Hindlimb muscle (tissue), 1 donor: ENCODE measurements around the gene HSD17B11. TPM values are rescaled to one million over a fixed set of nuclear protein-coding genes. Genes with fewer than 3 reads are reported as not detected.
"Not testable (repeated sequence)": the region's sequence is repeated elsewhere in the genome, so short reads cannot be mapped to it uniquely, and the experiment has no call there.

ENCODE experiments used
- DNase-seq: peaks from one replicate; pipeline ENCODE4 v3.0.0-alpha.2; 2013
- polyA plus RNA-seq: library from polyadenylated mRNA; unstranded; fragments of 120-200 nt; gene quantifications from one replicate; pipeline ENCODE4 v1.2.1, GENCODE V29; 2013; ENCODE audit not compliant: insufficient read length

Gene HSD17B11
- 18.9 TPM for polyA plus RNA-seq

DNA sequence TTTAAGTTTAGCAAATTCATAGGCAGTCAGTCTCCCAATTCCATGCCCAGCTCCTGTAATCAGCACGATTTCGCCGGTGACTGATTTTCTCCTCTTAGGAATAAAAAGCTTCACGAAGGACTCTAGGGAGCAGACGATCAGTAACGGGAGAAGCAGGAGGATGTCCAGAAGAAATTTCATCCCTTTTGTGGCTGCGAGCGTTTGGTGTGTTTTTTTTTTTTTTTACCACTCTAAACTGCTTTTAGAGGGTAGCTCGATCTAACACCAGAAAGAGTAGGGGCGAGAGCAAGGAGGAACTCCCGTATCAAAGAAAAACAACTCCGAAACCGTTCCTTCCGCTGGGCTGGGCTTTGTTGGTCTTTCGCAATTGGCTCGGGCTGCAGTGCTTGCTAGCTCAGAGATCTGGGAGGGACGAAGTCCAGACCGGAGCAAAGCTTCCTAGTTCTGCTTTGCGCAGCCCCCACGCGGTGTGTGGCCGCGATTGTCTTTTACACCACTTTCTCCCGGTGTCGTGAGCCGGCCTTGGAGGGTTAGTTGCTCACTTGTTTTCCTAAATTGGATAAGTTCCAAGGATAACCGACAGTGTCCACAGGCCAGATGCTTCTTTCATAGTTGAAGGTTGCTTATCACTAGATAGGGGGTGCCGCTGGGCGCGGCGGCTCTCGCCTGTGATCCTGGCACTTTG is at the start of gene HSD17B11:
HSD17B11 (minus strand) TSS at position 298 of the 685 bp plus-strand sequence; CDS start at position 180, 118 bp downstream.
- DNase-seq = peak; percentile 93

DNA sequence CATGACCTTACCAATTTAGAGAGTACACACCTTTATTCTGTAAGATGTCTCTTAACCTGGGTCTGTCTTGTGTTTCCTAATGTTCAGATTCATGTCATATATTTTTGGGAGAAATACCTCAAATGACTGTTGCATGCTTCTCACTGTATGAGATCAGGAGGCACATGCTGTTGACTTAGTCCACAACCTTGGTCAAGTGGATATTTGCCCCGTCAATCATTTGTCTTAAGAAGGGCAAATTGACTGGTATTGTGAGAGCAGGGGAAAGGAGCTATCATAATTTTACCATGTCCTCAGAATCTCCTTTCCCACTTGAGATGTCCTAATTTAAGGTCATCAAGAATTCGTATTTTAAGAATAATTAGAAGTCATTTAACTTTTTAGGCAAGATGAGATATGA is 42.4 kb upstream of the HSD17B11 start:
- no peak for DNase-seq

DNA sequence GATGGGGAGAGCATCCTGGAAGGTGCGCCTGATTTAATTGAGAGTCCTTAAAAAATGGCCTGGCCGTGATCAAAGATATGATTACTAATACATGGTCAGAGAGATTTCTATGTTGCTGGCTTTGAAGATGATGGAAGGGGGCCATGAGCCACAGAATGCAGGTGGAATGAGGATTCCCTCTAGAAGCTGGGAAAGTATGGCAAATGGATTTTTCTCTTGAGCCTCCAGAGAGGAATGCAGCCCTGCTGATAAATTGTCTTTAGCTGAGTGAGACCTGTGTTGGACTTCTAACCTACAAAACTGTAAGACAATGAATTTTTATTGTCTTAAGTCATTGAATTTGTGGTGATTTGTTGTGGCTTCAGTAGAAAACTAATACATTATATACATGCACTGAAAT is 39.0 kb upstream of the HSD17B11 start:
- DNase-seq = no peak

- DNase-seq = no peak
Observed at GRCh38 chr4:87428979-87429378, 38.0 kb upstream of the HSD17B11 start.

DNA sequence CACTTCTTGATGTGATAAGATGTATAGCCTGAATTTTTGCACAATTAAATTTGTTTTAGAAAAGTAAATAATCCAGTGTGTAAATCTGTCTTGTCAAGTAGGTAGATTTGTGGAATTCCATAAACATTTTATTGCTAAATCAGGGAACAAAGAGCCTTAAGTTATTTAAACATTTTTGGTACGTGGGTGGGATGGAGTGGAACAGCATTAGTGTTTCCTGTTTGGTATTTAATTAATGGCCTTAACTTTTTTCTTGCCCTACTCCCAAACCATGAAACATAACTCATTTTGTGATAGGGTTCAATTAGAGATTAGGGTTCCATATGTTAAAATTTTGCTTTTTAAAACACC is 36.5 kb upstream of the HSD17B11 start:
- no peak for DNase-seq

DNA sequence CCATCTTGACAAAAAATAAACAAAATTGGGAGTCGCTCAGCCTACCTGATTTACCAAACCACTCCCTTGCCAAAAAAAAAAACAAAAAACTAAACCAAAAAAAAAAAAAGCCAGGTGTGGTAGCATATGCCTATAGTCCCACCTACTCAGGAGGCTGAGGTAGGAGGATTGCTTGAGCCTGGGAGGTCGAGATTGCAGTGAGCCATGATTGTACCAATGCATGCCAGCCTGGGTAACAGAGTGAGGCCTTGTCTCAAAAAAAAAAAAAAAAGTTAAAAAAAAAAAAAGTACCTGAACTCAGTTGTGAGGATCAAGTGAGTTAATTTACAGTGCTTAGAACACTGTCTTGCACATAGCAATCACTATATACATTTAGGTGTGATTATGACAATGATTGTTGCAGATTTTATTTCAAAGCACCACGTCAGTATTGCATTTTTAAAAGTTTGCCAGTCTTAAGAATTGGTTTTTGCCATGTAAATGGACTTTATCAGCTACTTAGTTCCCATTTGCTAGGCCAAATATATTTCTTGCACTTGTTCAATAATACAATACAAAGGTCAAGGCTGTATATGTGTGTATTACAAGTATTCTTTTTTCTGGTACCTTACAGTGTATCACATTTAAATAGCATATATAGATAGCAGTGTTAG is 36.0 kb upstream of the HSD17B11 start:
- no peak for DNase-seq

DNA sequence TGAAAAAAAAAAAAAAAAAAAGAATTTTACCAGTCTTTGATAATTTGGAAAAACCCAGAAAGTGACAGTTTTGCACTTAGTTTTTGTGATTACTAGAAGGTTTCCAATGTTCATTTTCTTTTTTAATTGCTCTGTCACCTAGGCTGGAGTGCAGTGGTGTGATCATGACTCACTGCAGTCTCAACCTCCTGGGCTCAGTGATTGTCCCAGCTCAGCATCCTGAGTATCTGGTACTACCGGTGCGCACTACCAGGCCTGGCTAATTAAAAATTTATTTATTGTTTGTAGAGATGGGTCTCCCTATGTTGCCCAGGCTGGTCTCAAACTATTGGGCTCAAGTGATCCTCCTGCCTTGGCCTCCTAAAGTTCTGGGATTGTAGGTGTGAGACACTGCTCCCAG is 34.7 kb upstream of the HSD17B11 start:
- no peak for DNase-seq

DNA sequence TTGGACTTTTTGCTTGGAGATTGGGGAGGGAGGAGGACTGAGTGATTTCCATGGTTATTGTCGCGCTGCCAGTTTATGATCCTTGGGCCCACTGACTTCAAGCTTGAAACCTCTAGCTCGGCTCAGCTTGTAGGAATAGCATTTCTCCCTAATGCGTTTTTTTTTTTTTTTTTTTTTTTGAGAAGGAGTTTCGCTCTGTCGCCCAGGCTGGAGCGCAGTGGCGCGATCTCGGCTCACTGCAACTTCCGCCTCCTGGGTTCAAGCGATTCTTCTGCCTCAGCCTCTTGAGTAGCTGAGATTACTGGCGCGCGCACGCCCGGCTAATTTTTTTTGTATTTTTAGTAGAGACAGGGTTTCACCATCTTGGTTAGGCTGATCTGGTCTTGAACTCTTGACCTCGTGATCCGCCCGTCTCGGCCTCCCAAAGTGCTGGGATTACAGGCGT is 33.1 kb upstream of the HSD17B11 start:
- DNase-seq = peak; percentile 24

- DNase-seq = no peak
Observed at GRCh38 chr4:87423317-87424098, 32.5 kb upstream of the HSD17B11 start.

GRCh38 chr4:87422104-87423052 is 31.4 kb upstream of the HSD17B11 start, which contains the start of gene NUDT9:
TSS of gene NUDT9 (plus strand) at chr4:87422573. CDS start at chr4:87422906, 333 bp downstream.
- peak; percentile 97 for DNase-seq

DNA sequence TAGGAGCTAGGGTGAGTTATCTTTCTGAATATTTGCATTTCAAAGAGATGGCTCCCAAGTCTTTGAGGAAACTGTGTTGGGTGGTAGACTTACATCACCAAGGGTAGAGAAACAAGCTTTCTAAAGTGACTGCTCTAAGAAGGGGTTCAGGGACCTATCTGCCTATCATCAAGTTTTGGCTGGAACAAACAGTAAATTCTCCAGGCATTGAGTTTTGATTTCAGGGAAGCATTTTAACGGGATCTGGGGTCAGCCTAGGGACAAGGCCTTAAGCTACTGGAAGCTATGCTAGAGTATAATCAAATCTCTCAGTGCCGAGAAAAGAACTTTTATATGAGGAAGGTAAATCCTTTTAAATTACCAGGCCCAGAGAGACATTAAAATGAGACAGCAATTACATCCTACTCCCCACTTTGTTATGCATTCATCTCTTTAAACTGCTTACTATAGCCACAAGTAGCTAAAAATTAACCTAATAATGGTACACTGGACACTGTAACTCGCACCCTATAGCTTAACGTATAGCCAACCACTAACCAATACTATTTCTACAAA is 29.4 kb upstream of the HSD17B11 start:
- no peak for DNase-seq

GRCh38 chr4:87419578-87420249 is 28.7 kb upstream of the HSD17B11 start:
- no peak for DNase-seq

DNA sequence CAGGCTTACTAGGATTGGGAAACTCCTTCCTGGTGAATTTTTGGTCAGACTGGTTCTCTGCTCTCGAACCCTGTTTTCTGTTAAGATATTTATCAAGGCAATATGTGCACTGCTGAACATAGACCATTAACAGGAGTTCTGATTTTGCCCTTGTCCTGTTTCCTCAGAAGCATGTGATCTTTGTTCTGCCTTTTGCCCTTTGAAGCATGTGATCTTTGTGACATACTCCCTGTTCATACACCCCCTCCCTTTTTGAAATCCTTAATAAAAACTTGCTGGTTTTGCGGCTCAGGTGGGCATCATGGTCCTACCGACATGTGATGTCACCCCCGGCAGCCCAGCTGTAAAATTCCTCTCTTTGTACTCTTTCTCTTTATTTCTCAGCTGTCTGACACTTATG is 27.4 kb upstream of the HSD17B11 start:
- DNase-seq = not testable (repeated sequence)

DNA sequence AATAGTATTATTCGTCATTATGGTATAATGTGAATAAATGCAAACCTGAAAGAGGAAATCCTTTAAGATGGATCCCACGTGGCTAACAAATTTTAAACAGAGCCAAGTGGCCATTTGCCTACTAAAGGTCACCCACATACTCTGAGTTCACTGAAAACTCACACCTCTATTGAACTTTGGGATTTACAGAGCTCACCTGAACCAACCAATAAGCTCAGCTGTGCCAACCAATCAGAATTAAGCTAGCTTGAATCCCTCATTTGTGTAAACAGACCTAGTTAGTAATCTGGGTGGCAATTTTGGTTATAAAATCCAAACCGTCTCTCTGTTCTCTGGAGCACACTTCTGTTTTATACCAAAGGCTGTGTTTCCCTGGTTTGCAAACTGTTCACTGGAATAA is 26.0 kb upstream of the HSD17B11 start:
- no peak for DNase-seq

- no peak for DNase-seq
Observed at GRCh38 chr4:87414816-87415215, 23.8 kb upstream of the HSD17B11 start.

- no peak for DNase-seq
Observed at GRCh38 chr4:87410679-87411078, 19.7 kb upstream of the HSD17B11 start.

- DNase-seq = no peak
Observed at GRCh38 chr4:87410157-87410556, 19.2 kb upstream of the HSD17B11 start.

DNA sequence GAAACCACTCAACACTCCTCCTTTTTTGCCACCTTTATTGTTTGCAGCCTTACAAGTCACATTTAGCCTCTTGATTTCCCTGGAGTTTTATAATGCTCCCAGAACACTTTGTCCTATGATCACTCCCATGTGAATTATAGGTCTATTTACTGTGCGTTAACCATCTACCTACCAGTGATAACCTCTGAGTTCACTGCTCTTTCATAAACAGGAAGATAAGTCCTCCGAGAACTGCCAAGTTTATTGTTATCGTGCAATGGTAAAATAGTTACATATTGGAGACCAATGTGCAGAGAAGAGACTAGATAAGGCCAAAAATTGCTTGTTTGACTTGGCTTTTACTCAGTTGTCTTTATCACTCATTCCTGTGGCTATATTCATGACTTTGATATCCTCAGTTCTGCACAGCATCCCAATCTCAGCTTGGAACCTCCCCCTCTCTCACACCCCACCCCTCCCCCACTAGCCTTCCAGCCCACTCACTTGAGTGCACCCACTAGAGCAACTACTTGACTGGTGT is 18.5 kb upstream of the HSD17B11 start:
- no peak for DNase-seq

DNA sequence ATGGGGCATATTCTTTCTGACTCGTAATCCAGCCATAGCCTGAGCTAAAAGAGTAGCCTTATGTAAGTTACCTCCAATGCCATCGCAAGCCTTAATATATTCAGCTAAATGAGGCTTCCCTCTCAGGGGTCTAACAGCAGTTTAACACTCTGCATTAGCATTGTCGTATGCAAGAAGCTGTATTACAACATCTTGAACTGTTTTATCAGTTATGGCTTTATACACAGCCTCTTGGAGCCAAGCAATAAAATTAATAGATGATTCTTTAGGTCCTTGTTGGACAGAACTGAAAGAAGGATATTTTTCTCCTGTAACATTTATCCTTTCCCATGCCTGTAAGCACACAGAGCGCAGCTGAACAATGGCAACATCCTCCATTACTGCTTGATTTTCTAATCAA is 15.9 kb upstream of the HSD17B11 start:
- not testable (repeated sequence) for DNase-seq

GRCh38 chr4:87406462-87406861 is 15.5 kb upstream of the HSD17B11 start:
- DNase-seq = no peak

DNA sequence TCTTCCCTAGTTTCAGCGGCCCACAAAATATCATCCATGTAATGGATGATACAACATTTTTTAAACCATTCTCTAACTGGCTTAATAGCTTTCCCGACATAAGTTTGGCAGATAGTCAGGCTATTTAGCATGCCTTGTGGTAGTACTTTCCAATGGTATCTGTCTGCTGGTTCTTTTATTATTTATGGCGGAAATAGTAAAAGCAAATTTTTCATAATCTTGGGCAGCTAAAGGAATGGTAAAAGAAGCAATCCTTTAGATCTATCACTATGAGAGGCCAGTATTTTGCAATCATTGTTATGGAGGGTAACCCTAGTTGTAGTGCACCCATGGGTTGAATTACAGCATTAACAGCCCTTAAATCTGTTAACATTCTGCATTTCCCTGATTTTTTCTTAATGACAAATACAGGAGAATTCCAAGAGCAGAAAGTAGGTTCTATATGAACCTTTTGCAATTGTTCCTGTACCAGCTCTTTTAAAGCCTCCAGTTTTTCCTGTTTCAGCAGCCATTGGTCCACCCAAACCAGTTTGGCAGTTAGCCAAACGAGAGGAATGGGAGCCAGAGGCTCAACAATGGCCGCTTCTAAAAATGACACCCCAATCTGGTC is 14.3 kb upstream of the HSD17B11 start:
- DNase-seq = no peak
